HG02763 (cell line): ENCODE data around the gene FILIP1L.

ENCODE experiments used
- ATAC-seq: cut with Tn5 transposase; IDR thresholded peaks from one replicate; pipeline ENCODE4 v1.9.1; 2021; ENCODE audit warnings: mild to moderate bottlenecking, moderate library complexity; ENCODE audit not compliant: unreplicated experiment

Gene FILIP1L

GRCh38 chr3:99929745-99930139 lies 184.6 kb downstream of the FILIP1L start:
- ATAC-seq, result no peak

DNA sequence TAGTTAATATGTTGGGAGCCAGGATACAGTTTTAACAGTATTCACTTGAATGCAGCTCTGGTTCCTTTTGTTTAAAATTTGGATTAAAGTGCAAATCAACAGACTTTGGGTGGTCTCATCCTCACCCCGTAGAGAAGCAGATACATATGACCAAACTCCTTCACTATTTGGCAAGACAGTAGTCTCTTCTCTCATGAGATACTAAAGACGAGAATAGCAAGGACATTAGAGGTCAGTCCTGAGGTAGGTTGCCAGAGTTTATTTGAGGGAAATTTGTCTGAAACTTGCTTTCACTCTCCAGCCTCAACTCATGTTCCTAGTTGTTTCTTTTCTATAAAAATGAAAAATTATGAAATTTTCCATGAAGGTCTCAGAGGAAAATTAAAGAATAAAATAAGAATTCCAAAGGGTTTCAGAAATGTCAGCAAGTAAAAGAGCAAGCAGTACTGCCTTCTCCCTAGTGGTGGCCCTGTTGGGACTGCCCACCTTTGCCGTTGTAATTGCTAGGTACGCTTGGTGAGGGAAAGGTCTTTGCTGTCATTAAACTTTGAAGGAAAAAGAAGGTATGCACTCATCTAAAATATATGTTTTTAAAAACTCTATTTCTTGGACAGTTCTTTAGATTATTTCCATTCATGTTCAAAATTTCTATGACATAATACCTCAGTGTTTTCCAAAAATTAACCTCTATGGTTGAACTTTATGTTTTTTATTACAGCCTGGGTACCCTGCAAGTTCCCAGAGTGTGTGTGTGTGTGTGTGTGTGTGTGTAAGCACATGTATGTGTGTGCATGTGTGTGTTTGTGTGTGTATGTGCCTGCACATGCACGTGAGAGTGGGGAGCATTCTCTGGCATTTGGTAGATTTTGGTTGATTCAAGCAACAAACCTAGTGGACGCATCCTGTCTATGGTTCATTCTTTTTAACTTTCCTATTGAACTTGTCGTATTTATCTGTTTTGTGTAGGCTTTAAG lies 185.2 kb downstream of the FILIP1L start:
- ATAC-seq, result no peak

DNA sequence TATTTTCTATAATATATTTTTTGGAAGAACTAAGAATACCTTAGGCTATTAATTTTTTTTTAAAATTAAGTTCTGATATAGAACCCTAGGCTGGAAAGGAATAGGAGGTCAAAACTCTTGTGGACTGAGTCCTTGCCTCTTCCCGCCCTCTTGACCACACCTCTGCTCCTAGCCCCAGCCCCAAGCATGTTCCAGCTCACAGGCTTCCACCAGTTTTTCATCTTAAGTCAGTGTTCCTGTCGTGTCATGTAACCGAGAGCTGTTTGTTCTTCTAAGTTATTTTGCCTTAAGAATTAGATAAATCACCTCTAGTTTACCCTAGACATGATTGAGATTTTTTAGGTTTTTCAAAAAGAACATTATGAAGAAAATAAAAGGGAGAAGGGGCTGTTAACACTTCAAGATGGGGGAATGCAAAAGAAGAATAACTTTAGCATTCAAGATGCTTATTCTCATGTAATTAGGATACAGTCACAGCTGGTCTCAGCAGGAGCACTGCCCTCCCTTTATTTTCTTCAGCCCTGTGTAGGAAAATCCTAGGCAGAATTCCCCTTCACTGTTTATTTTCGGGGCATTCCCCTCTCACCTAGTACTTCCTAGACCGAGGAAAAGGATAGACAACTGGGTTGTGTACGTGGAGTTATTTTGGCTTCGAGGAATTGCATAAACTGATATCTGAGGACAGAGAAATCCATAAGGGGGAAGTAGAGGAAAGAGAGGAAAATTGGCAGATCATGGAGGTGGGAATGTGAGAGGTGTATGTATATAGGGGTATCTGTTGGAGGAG lies 186.4 kb downstream of the FILIP1L start:
- ATAC-seq, result no peak

- ATAC-seq, result no peak
Measured at GRCh38 chr3:99925584-99926230, 188.6 kb downstream of the FILIP1L start.

DNA sequence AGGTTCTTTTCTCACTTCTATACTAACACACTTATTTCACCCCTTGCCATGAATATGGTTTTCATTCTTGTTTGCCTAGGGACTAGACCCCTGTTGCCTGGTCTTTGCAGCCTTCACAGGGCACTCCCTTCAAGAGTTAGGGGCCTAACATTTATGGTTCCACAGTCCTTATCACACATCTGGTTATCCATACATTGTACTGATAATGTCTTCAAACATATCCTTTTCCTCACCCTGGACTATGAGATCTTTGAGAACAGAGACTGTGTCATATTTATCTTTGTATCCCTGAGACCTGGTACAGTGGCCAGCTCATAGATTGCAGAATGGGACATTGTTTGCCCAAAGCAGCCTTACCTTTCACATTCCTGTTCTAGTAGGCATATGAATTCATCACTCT lies 190.4 kb downstream of the FILIP1L start:
- no peak for ATAC-seq

DNA sequence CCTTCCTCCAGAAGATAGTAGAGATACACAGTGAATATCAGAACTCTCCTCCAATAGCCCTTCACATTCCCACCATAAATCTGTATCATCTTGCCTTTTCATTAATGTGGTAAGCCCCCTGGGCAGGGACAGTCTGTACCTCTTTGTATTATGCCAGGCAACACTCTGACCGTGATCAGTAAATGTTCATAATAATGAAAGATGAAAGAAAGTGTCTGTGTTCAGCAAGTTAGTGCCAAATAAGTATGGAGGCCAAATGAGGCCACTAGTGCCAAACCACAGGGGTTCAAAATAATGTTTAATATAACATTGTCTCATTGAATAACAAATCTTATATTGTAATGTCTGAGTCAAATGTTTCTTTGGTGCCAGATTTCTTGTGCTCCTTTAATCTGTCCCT lies 192.3 kb downstream of the FILIP1L start:
- no peak for ATAC-seq

DNA sequence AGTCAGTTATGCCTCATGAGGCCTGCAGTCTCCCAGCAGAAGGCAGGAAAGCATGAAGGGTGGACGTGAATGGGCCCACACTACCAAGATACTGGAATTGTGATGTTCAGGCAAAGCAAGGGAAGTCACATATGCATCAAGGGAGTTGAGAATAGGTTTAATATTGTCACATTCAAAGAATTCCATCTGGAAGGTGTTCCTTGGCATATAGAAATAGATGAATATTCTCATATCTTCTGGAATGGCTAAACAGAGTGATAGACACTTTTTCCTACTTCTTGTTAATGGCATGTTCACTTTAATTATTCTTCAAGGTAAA lies 193.0 kb downstream of the FILIP1L start:
- ATAC-seq, result no peak

DNA sequence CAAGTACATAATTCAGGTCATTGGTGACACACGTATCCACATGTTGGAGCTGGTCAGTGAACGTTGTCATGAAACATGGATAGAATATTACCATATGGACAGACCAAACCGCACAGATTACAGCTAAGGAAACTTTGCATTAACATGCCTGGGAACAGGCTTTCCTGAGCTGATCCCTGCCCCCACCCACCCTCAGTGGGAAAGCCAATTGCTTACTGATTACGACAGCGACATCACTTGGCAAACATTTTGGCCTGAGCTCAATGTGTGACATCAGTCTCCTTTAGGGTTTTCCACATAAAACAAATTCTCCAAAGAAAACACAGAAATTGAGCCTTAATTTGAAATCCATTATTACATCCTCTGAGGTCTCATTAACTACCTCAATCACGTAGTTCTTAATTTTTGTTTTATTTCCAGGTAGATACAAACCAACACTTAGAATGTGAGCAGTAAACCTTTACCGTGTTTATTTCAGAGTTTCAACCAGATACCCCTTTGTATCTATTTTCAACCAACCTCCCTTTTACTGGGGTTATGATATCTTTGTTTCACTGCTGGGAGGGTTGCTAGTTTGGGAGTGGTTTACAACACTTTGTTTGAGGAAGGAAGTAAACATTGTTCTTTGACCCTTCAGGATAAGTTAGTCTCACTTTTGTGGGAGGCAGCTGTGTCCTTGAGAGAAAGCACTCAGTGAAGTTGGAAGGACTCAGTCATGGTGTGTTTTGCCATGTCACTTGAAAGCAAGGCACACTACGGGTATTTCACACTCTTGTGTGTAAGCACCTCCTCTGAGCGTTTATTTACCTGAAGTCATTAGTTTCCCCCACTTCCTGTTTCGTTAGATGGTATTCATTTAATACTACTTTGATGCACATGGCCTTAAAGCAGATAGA lies 193.6 kb downstream of the FILIP1L start:
- no peak for ATAC-seq

- ATAC-seq, result no peak
Measured at GRCh38 chr3:99919694-99920093, 194.6 kb downstream of the FILIP1L start.

GRCh38 chr3:99918715-99919114 lies 195.6 kb downstream of the FILIP1L start:
- ATAC-seq, result no peak

DNA sequence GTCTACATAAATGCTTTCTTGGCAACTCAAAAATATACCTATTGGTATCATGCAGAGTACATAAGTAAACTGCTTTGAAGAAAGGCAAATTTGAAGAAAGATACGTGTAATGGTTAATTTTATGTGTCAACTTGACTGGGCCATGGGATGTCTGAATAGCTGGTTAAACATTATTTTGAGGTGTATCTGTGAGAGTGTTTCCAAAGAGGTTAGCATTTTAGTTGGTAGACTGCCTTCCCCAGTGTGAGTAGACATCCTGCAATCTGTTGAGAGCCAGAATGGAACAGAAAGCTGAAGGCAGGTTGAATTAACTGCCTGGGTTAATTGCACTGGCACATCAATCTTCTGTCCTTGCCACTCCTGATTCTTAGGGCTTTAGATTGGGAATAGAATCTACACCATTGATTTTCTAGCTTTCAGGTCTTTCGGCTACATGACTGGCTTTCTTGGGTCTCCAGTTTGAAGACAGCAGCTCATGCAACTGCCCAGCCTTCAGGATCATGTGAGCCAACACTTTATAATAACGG lies 198.3 kb downstream of the FILIP1L start:
- ATAC-seq, result no peak

GRCh38 chr3:99911433-99911832 lies 202.9 kb downstream of the FILIP1L start:
- no peak for ATAC-seq

DNA sequence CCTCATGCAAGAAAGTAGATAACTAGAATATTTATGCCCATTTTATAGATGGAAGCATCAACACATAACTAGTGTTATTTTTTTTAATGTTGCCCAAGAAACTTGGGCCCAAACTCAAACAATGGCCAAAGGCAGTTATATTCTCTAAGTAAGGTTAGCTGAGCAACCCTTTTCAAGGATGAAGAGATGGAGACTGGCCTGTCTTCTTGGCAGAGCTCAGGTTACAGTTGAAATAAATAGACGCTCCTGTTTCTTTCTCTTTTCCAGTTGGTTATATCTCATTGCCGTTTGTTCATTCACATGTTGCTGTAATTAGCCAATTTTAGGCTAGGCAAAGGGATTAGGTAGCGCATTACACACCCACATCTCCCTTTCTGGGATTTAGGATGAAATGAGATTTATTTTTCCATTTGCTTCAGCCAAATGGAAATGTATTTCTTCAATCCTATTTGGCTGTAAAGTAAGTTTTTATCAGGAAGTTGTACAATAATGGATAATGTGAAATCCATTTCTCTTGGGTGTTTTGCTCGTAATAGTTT lies 203.5 kb downstream of the FILIP1L start:
- ATAC-seq, result no peak

GRCh38 chr3:99909714-99910495 lies 204.4 kb downstream of the FILIP1L start:
- no peak for ATAC-seq

- ATAC-seq, result no peak
Measured at GRCh38 chr3:99907959-99908544, 206.2 kb downstream of the FILIP1L start.

- no peak for ATAC-seq
Measured at GRCh38 chr3:99903869-99904268, 210.4 kb downstream of the FILIP1L start.

- ATAC-seq, result no peak
Measured at GRCh38 chr3:99902091-99902490, 212.2 kb downstream of the FILIP1L start.

GRCh38 chr3:99901200-99901926 lies 212.9 kb downstream of the FILIP1L start:
- no peak for ATAC-seq
